Astrocyte (in vitro differentiated cells and primary cell): ENCODE results near the gene COQ9. TPM values are rescaled to one million over a fixed set of nuclear protein-coding genes. Genes with fewer than 3 reads are reported as not detected.

Experiments used
- DNase-seq: peaks from one replicate; pipeline ENCODE4 v3.0.0-alpha.2; 2010; ENCODE audit warnings: low read depth
- FAIRE-seq: peaks from 2 replicates; lab custom pipeline; 2011; peaks lifted over from hg19 to GRCh38; lab: Jason Lieb, UNC
- H2AFZ ChIP-seq: 2 replicates; pipeline ENCODE4 v1.6.0; 2012; ENCODE audit warnings: low read depth, low read length, inconsistent platforms
- H3K27ac ChIP-seq: 2 replicates; pipeline ENCODE4 v1.5.1; 2011; ENCODE audit warnings: low read depth, low read length, inconsistent platforms
- H3K27me3 ChIP-seq: 2 replicates; pipeline ENCODE4 v1.6.0; 2011; ENCODE audit warnings: low read length, inconsistent platforms; ENCODE audit not compliant: insufficient read depth
- H3K36me3 ChIP-seq: 2 replicates; pipeline ENCODE4 v1.5.1; 2011; ENCODE audit warnings: low read length, inconsistent platforms; ENCODE audit not compliant: insufficient read depth
- H3K4me1 ChIP-seq: 2 replicates; pipeline ENCODE4 v1.5.1; 2011; ENCODE audit warnings: low read length, inconsistent platforms; ENCODE audit not compliant: insufficient read depth
- H3K4me2 ChIP-seq: 2 replicates; pipeline ENCODE4 v1.6.0; 2012; ENCODE audit warnings: low read length, inconsistent platforms
- H3K4me3 ChIP-seq: 2 replicates; pipeline ENCODE4 v1.5.1; 2011; ENCODE audit warnings: low read depth, mild to moderate bottlenecking, low read length, inconsistent platforms; ENCODE audit not compliant: insufficient read depth
- H3K79me2 ChIP-seq: 2 replicates; pipeline ENCODE4 v1.6.0; 2012; ENCODE audit warnings: mild to moderate bottlenecking, low read length, inconsistent platforms; ENCODE audit not compliant: insufficient read depth
- H3K9ac ChIP-seq: 2 replicates; pipeline ENCODE4 v1.6.0; 2012; ENCODE audit warnings: mild to moderate bottlenecking, low read length, inconsistent platforms
- H3K9me3 ChIP-seq: 2 replicates; pipeline ENCODE4 v1.5.1; 2012; ENCODE audit warnings: low read depth, mild to moderate bottlenecking, low read length, inconsistent platforms; ENCODE audit not compliant: insufficient read depth
- H4K20me1 ChIP-seq: 2 replicates; pipeline ENCODE4 v1.6.0; 2012; ENCODE audit warnings: low read length, inconsistent platforms; ENCODE audit not compliant: insufficient read depth
- H3K27ac Mint-ChIP-seq: one replicate; pipeline ENCODE4 v1.8.0; 2021; ENCODE audit warnings: mild to moderate bottlenecking, mixed read lengths; ENCODE audit not compliant: unreplicated experiment
- H3K27me3 Mint-ChIP-seq: one replicate; pipeline ENCODE4 v1.8.0; 2021; ENCODE audit warnings: low read depth, mixed read lengths; ENCODE audit not compliant: unreplicated experiment
- H3K36me3 Mint-ChIP-seq: one replicate; pipeline ENCODE4 v1.8.0; 2021; ENCODE audit warnings: low read depth, mixed read lengths; ENCODE audit not compliant: unreplicated experiment
- H3K4me1 Mint-ChIP-seq: one replicate; pipeline ENCODE4 v1.8.0; 2021; ENCODE audit warnings: low read depth, mixed read lengths; ENCODE audit not compliant: unreplicated experiment
- H3K4me3 Mint-ChIP-seq: one replicate; pipeline ENCODE4 v1.8.0; 2021; ENCODE audit warnings: mild to moderate bottlenecking, moderate library complexity, mixed read lengths; ENCODE audit not compliant: unreplicated experiment
- H3K9me3 Mint-ChIP-seq: one replicate; pipeline ENCODE4 v1.8.0; 2021; ENCODE audit warnings: mild to moderate bottlenecking, mixed read lengths; ENCODE audit not compliant: unreplicated experiment
- CTCF ChIP-seq: IDR thresholded peaks from 2 replicates; pipeline ENCODE4 v1.5.1; 2011; ENCODE audit warnings: low read depth, mild to moderate bottlenecking, inconsistent platforms, low read length, moderate library complexity; ENCODE audit not compliant: insufficient read depth
- EZH2 ChIP-seq: IDR thresholded peaks from 2 replicates; pipeline ENCODE4 v1.6.1; 2012; ENCODE audit warnings: mild to moderate bottlenecking, low read length, inconsistent platforms; ENCODE audit not compliant: insufficient read depth
- total RNA-seq: library from RNA; stranded (reverse); gene quantifications from 2 replicates; pipeline ENCODE4 v1.2.1, GENCODE V29; 2021

The COQ9 gene
- total RNA-seq, 1 donor from 2014 or later: 29.1 TPM

GRCh38 chr16:57509231-57509923, 62.1 kb downstream of the COQ9 start:
- no peak for FAIRE-seq

GRCh38 chr16:57510016-57510871, 63.0 kb downstream of the COQ9 start:
- Histone ChIP-seq H3K27me3 (peaks cover 5% of the 10 kb centered on the region), H3K27ac (no peak overlapping the region), H4K20me1 (no peaks in the 10 kb centered on the region), H3K4me1 (no peaks in the 10 kb centered on the region), H3K9ac (no peak overlapping the region), H3K36me3 (no peaks in the 10 kb centered on the region), H2AFZ (no peak overlapping the region), H3K9me3 (no peaks in the 10 kb centered on the region), H3K4me2 (no peak overlapping the region), H3K4me3 (no peak overlapping the region), H3K79me2 (no peaks in the 10 kb centered on the region)
- no peak for DNase-seq
- FAIRE-seq: no peak
- TF ChIP-seq EZH2: no peak
- no peak for TF ChIP-seq CTCF
- Mint-ChIP-seq H3K9me3 (no peaks in the 10 kb centered on the region), H3K27me3 (peaks cover 13% of the 10 kb centered on the region), H3K27ac (no peak overlapping the region), H3K36me3 (peaks cover 1% of the 10 kb centered on the region), H3K4me1 (no peaks in the 10 kb centered on the region), H3K4me3 (no peak overlapping the region)

More at GRCh38 chr16:57509231-57509923, 62.1 kb downstream of the COQ9 start:
- no peak for TF ChIP-seq CTCF
- no peak for TF ChIP-seq EZH2
- Mint-ChIP-seq H3K36me3 (no peaks in the 10 kb centered on the region), H3K4me1 (no peaks in the 10 kb centered on the region), H3K9me3 (no peaks in the 10 kb centered on the region), H3K27ac (no peak overlapping the region), H3K4me3 (no peak overlapping the region), H3K27me3 (peaks cover 18% of the 10 kb centered on the region)
- Histone ChIP-seq H3K4me1 (no peaks in the 10 kb centered on the region), H3K79me2 (no peaks in the 10 kb centered on the region), H3K9ac (no peak overlapping the region), H3K9me3 (no peaks in the 10 kb centered on the region), H2AFZ (no peak overlapping the region), H3K4me3 (no peak overlapping the region), H3K36me3 (no peaks in the 10 kb centered on the region), H3K27ac (no peak overlapping the region), H3K27me3 (peaks cover 8% of the 10 kb centered on the region), H4K20me1 (no peaks in the 10 kb centered on the region), H3K4me2 (no peak overlapping the region)
- no peak for DNase-seq

Other genes with a start within 250 kb of the COQ9 start
- gene ARL2BP, start 202.2 kb upstream of the COQ9 start, total RNA-seq: 70.9 and 71.1 TPM in 2 replicates
- gene PLLP, start 162.8 kb upstream of the COQ9 start, total RNA-seq: 0.14 and 0.93 TPM in 2 replicates
- gene CCL22, start 88.7 kb upstream of the COQ9 start, total RNA-seq: not detected in 2 replicates
- 9.6 and 12.1 TPM in 2 replicates for gene CX3CL1, start 75.0 kb upstream of the COQ9 start, total RNA-seq
- not detected in 2 replicates for gene CCL17, start 42.7 kb upstream of the COQ9 start, total RNA-seq
- 68.9 and 72.0 TPM in 2 replicates for gene CIAPIN1, start 94 bp upstream of the COQ9 start, total RNA-seq
- 53.7 and 58.0 TPM in 2 replicates for gene POLR2C, start 15.2 kb downstream of the COQ9 start, total RNA-seq
- 25.5 and 28.4 TPM in 2 replicates for gene DOK4, start 39.0 kb downstream of the COQ9 start, total RNA-seq
- 7.8 and 8.8 TPM in 2 replicates for gene CCDC102A, start 89.1 kb downstream of the COQ9 start, total RNA-seq
- gene ADGRG5, start 95.2 kb downstream of the COQ9 start, total RNA-seq: 0.09 and 0.12 TPM in 2 replicates
- 13.6 and 13.9 TPM in 2 replicates for gene ADGRG1, start 181.2 kb downstream of the COQ9 start, total RNA-seq
- not detected in 2 replicates for gene ADGRG3, start 220.8 kb downstream of the COQ9 start, total RNA-seq
- gene DRC7, start 247.3 kb downstream of the COQ9 start, total RNA-seq: not detected in 2 replicates